Cardiac fibroblast (primary cell): ENCODE results near the gene ARHGEF2.
A peak's percentile ranks its signal among the peaks of the same experiment; 100 is the strongest.

Experiments used
- DNase-seq, 2 donors: peaks; one replicate each; pipeline versions ENCODE4 v3.0.0 to v3.0.0-alpha.2; 2010; ENCODE audit warnings: low read depth in 2 of 2
- H3K4me3 ChIP-seq, 2 donors: replicated peaks in 1 of 2; 1 replicate in 1 of 2; 2 replicates in 1 of 2; pipeline ENCODE4 v1.5.1; 2011; ENCODE audit warnings: low read depth in 2 of 2, low read length in 2 of 2, mild to moderate bottlenecking in 2 of 2, moderate library complexity in 1 of 2
- CTCF ChIP-seq: IDR thresholded peaks from one replicate; pipeline ENCODE4 v1.5.1; 2011; ENCODE audit warnings: low read depth, mild to moderate bottlenecking, low read length, inconsistent platforms

The ARHGEF2 gene

GRCh38 chr1:155913969-155914757 lies 64.2 kb downstream of the ARHGEF2 start:
- H3K4me3 ChIP-seq, result no peak overlapping the region
- DNase-seq, result no peak
- TF ChIP-seq CTCF, result no peak

GRCh38 chr1:155912056-155912536 lies 66.3 kb downstream of the ARHGEF2 start:
- DNase-seq, result no peak
- TF ChIP-seq CTCF, result no peak
- H3K4me3 ChIP-seq, result no peak overlapping the region

- H3K4me3 ChIP-seq, result peak within 1 kb of the TSS; percentile 64 to 65
- DNase-seq, result peak; percentile 80 to 82
- TF ChIP-seq CTCF, result no peak
Measured at GRCh38 chr1:155911156-155912055, 66.9 kb downstream of the ARHGEF2 start, which contains the start of gene RIT1. Gene RIT1, minus strand, starts transcription at chr1:155911349. Its CDS starts 588 bp downstream, at chr1:155910761.

GRCh38 chr1:155910621-155911121 lies 67.7 kb downstream of the ARHGEF2 start:
- TF ChIP-seq CTCF, result no peak
- peak; percentile 40 to 52 for DNase-seq

GRCh38 chr1:155909894-155910293 lies 68.5 kb downstream of the ARHGEF2 start:
- DNase-seq, result peak; percentile 52 to 70
- H3K4me3 ChIP-seq, result peak overlapping the region in 1 of 2 donors; percentile 65
- no peak for TF ChIP-seq CTCF

More at GRCh38 chr1:155910621-155911121, 67.7 kb downstream of the ARHGEF2 start:
- H3K4me3 ChIP-seq, result peak overlapping the region; percentile 64 to 65

GRCh38 chr1:155904261-155904660 lies 74.1 kb downstream of the ARHGEF2 start:
- H3K4me3 ChIP-seq, result no peak overlapping the region
- no peak for DNase-seq
- no peak for TF ChIP-seq CTCF
